Measurements from ENCODE around the gene DUSP1. TPM values are rescaled to one million over a fixed set of nuclear protein-coding genes. Genes with fewer than 3 reads are reported as not detected.
A peak's percentile ranks its signal among the peaks of the same experiment; 100 is the strongest.

The DUSP1 gene
- total RNA-seq, 3 donors from 2014 or later: 752 to 1,562 (median 1,015) TPM

DNA sequence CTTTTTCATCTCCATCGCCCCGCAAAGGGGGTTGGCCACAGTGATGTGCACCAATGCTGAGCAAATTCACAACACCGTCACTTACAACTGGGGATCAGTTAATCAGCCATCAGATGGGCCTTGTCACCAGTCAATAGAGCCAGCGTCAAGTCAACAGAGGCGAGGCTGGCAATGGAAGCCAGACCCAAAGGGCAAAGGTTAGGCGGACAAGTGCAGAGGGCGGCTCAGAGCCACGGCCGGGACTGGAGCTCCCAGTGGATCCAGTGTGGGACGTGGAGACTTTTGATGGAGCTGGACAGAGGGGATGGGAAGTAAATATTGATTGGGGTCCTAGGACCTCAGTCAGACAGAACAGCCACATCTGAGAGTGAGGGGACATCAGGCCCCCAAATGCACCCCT is 45.7 kb downstream of the DUSP1 start:
- Histone ChIP-seq H3K27ac (no peak overlapping the region), H3K9me3 (no peaks in the 10 kb centered on the region), H3K4me3 (no peak overlapping the region), H3K4me1 (no peaks in the 10 kb centered on the region), H3K36me3 (no peaks in the 10 kb centered on the region), H3K27me3 (no peaks in the 10 kb centered on the region)
- intact Hi-C loops (cut with DNase I; ENCODE audit: low total_unique reads): no loop called here
- TF ChIP-seq, protein P1, sequence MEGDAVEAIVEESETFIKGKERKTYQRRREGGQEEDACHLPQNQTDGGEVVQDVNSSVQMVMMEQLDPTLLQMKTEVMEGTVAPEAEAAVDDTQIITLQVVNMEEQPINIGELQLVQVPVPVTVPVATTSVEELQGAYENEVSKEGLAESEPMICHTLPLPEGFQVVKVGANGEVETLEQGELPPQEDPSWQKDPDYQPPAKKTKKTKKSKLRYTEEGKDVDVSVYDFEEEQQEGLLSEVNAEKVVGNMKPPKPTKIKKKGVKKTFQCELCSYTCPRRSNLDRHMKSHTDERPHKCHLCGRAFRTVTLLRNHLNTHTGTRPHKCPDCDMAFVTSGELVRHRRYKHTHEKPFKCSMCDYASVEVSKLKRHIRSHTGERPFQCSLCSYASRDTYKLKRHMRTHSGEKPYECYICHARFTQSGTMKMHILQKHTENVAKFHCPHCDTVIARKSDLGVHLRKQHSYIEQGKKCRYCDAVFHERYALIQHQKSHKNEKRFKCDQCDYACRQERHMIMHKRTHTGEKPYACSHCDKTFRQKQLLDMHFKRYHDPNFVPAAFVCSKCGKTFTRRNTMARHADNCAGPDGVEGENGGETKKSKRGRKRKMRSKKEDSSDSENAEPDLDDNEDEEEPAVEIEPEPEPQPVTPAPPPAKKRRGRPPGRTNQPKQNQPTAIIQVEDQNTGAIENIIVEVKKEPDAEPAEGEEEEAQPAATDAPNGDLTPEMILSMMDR (IDR thresholded peaks at IDR 0.05): no peak
- TF ChIP-seq POLR2A (IDR thresholded peaks at IDR 0.05): no peak
- TF ChIP-seq POLR2AphosphoS5 (IDR thresholded peaks at IDR 0.05): no peak
- DNase-seq (ENCODE audit: low spot score in 2 of 2): no peak

DNA sequence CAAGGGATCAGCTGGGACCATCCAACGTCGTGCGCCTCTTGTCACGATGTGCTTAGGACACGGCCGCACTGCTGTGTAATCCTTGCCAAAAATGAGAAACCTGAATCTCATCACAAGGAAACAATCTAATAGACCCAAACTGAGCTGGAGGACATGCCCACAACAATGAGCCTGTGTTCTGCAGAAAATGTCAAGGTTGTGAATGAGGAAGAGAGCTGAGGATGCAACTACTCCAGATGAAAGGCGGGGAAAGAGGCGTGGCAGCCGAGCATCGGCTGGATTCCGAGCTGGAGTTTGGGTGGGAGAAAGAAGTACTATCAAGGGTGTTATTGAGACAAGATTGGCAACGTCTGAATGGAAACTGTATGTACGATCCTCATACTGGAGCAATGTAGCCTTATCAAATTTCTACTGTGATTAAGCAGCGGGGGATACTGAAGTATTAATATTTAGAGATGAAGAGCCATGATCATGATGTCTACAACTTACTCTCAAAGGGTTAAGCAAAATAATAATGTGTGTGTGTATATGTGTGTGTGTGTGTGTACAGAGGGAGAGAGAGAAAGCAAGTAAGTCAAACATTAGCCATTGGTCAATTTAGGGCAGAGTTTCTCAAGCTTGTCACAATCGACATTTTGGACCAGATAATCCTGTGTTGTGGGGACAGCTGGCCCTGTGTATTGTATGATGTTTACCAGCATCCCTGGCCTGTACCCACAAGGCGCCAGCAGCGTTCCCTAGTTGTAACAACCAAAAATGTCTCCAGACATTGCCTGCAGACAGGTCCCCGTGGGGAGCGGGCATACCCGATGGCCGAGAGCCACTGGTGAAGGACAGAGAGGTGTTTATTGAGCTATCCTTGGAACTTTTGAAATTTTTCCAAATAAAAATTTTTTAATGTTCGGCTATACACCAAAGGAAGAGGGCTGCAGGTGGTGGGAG is 46.5 kb downstream of the DUSP1 start:
- intact Hi-C loops (cut with DNase I; ENCODE audit: low total_unique reads): no loop called here
- DNase-seq (ENCODE audit: low spot score in 2 of 2): peak in 1 of 2 donors; percentile 79
- TF ChIP-seq, protein P1 (IDR thresholded peaks at IDR 0.05): no peak
- peak in 1 of 3 donors; percentile 51 for TF ChIP-seq POLR2AphosphoS5 (IDR thresholded peaks at IDR 0.05)
- Histone ChIP-seq H3K36me3 (no peaks in the 10 kb centered on the region), H3K4me3 (no peak overlapping the region), H3K4me1 (no peaks in the 10 kb centered on the region), H3K9me3 (no peaks in the 10 kb centered on the region), H3K27me3 (no peaks in the 10 kb centered on the region), H3K27ac (peak overlapping the region in 1 of 2 donors; percentile 2)

DNA sequence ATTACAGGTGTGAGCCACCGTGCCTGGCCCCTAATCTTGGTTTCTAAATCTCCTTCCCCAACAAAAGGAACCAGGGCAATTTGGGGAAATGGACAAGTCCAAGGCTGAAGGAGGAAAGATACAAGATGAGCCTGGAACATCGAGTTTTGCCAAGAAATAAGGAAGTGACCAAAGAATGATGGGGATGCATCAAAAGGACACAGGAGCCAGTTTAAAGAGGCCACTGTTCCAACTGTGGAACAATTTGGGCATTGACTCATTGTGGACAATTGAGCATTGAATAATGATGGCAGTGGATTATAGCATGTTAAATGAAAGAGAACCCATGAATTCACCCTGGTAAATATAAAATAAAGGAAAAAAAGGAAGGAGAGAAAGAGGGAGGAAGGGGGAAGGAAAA is 47.5 kb downstream of the DUSP1 start:
- Histone ChIP-seq H3K9me3 (no peaks in the 10 kb centered on the region), H3K4me1 (no peaks in the 10 kb centered on the region), H3K4me3 (no peak overlapping the region), H3K27ac (peak overlapping the region in 1 of 2 donors; percentile 2), H3K27me3 (no peaks in the 10 kb centered on the region), H3K36me3 (no peaks in the 10 kb centered on the region)
- no peak for DNase-seq (ENCODE audit: low spot score in 2 of 2)
- TF ChIP-seq POLR2AphosphoS5 (IDR thresholded peaks at IDR 0.05) (no peak), POLR2A (IDR thresholded peaks at IDR 0.05) (no peak)
- TF ChIP-seq, protein P1 (IDR thresholded peaks at IDR 0.05): no peak
- intact Hi-C loops (cut with DNase I; ENCODE audit: low total_unique reads): no loop called here

DNA sequence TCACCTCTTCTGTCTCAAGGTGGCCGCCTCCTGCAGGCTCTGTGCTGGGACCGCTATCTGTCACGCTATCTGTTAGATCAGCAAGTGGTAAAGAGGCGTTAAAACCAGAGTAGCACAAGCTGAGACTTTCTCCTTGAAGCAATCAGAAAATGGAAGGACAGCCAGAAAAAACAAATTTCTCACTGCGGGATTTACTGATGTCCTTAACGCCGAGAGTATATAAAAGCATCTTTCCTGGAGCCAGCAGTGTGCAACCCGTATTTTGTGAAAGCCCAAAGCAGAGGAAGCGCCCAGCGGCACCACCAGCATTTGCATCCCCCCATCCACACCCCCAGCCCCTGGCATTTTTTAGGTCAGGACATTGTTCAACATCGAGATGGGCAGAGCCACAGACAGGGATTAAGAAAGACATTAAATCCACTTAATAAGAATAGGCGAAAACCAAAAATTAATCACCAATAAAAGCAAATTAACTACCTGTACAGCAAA is 48.6 kb downstream of the DUSP1 start:
- Histone ChIP-seq H3K9me3 (no peaks in the 10 kb centered on the region), H3K27ac (peak overlapping the region in 1 of 2 donors; percentile 6), H3K4me3 (no peak overlapping the region), H3K36me3 (no peaks in the 10 kb centered on the region), H3K4me1 (no peaks in the 10 kb centered on the region), H3K27me3 (no peaks in the 10 kb centered on the region)
- intact Hi-C loops (cut with DNase I; ENCODE audit: low total_unique reads): no loop called here
- TF ChIP-seq POLR2A (IDR thresholded peaks at IDR 0.05): no peak
- TF ChIP-seq POLR2AphosphoS5 (IDR thresholded peaks at IDR 0.05): no peak
- TF ChIP-seq, protein P1 (IDR thresholded peaks at IDR 0.05): no peak
- no peak for DNase-seq (ENCODE audit: low spot score in 2 of 2)
